Left ventricle myocardium superior (tissue), 1 donor: Measurements from ENCODE around the gene NOVA2. TPM values are rescaled to one million over a fixed set of nuclear protein-coding genes. Genes with fewer than 3 reads are reported as not detected.
A peak's percentile ranks its signal among the peaks of the same experiment; 100 is the strongest.

Experiments used
- microRNA-seq: library from miRNA; unstranded; fragments of <30 nt; microRNA quantifications from one replicate; pipeline ENCODE4 v1.2.0, GENCODE V29; 2020; ENCODE audit warnings: borderline number of aligned reads
- total RNA-seq: library from RNA; stranded (reverse); fragmentation: NEBNext Ultra II Directional; extraction: Animal tissue kit (Norgen Biotek cat#: 25700); gene quantifications from one replicate; pipeline ENCODE4 v1.2.1, GENCODE V29; 2021
- donor health status: DM: no; HTN: yes; CAD: no; lungs with severe emphysema.

Gene NOVA2
- total RNA-seq, 1 donor from 2014 or later, result 5.9 TPM

Small RNA genes lying within 50 kb of the gene (microRNA-seq; reads per million reads assigned to microRNA genes)
- gene MIR769, result 52.9 reads per million, percentile 30 among the genes with 10 or more reads in this experiment

Other genes with a start within 250 kb of the NOVA2 start
- gene FBXO46, start 243.0 kb downstream of the NOVA2 start, total RNA-seq, result 15.4 TPM
- gene MEIOSIN, start 240.4 kb downstream of the NOVA2 start, total RNA-seq, result not detected
- gene SIX5, start 204.6 kb downstream of the NOVA2 start, total RNA-seq, result 26.1 TPM
- gene DMPK, start 191.4 kb downstream of the NOVA2 start, total RNA-seq, result 275 TPM
- gene DMWD, start 181.0 kb downstream of the NOVA2 start, total RNA-seq, result 64.6 TPM
- not detected for gene RSPH6A, start 158.6 kb downstream of the NOVA2 start, total RNA-seq
- 38.3 TPM for gene SYMPK, start 110.7 kb downstream of the NOVA2 start, total RNA-seq
- gene FOXA3, start 109.5 kb downstream of the NOVA2 start, total RNA-seq, result not detected
- gene IRF2BP1, start 87.7 kb downstream of the NOVA2 start, total RNA-seq, result 22.3 TPM
- gene MYPOP, start 71.3 kb downstream of the NOVA2 start, total RNA-seq, result 18.5 TPM
- not detected for gene NANOS2, start 59.1 kb downstream of the NOVA2 start, total RNA-seq
- gene CCDC61, start 21.6 kb upstream of the NOVA2 start, total RNA-seq, result 7.7 TPM
- gene PGLYRP1, start 49.2 kb upstream of the NOVA2 start, total RNA-seq, result 0.50 TPM
- gene IGFL4, start 67.1 kb upstream of the NOVA2 start, total RNA-seq, result not detected
- gene IGFL3, start 150.8 kb upstream of the NOVA2 start, total RNA-seq, result not detected
- gene IGFL2, start 174.4 kb upstream of the NOVA2 start, total RNA-seq, result not detected